Esophagus (tissue), 2 donors: Measurements from ENCODE around the gene C3AR1. TPM values are rescaled to one million over a fixed set of nuclear protein-coding genes. Genes with fewer than 3 reads are reported as not detected.
A peak's percentile ranks its signal among the peaks of the same experiment; 100 is the strongest.

ENCODE experiments used
- H3K27ac ChIP-seq, 2 donors: one replicate each; pipeline ENCODE4 v1.5.1; 2013; ENCODE audit warnings: low read depth in 2 of 2, mild to moderate bottlenecking in 2 of 2, inconsistent platforms in 1 of 2, low read length in 1 of 2, moderate library complexity in 1 of 2
- H3K27me3 ChIP-seq, 2 donors: one replicate each; pipeline ENCODE4 v1.6.1; 2013; ENCODE audit warnings: low read length in 2 of 2, control low read depth in 1 of 2, mild to moderate bottlenecking in 1 of 2; ENCODE audit not compliant: insufficient read depth in 2 of 2, control insufficient read depth in 1 of 2
- H3K36me3 ChIP-seq, 2 donors: one replicate each; pipeline ENCODE4 v1.6.1; 2013; ENCODE audit warnings: low read length in 1 of 2; ENCODE audit not compliant: control insufficient read depth in 2 of 2, insufficient read depth in 2 of 2
- H3K4me1 ChIP-seq, 2 donors: one replicate each; pipeline ENCODE4 v1.6.1; 2013; ENCODE audit warnings: low read length in 1 of 2; ENCODE audit not compliant: control insufficient read depth in 2 of 2, insufficient read depth in 2 of 2
- H3K4me3 ChIP-seq, 2 donors: one replicate each; pipeline ENCODE4 v1.5.1; 2013; ENCODE audit warnings: low read length in 2 of 2, mild to moderate bottlenecking in 2 of 2, low read depth in 1 of 2, moderate library complexity in 1 of 2
- H3K9me3 ChIP-seq, 2 donors: one replicate each; pipeline ENCODE4 v1.6.1; 2013; ENCODE audit warnings: mild to moderate bottlenecking in 2 of 2, low read depth in 1 of 2, low read length in 1 of 2, moderate library complexity in 1 of 2; ENCODE audit not compliant: control insufficient read depth in 2 of 2, insufficient read depth in 1 of 2
- WGBS, 2 donors: extraction: QIAGEN DNeasy Blood & Tissue Kit; methylation state at CpG; one replicate each; pipeline ENCODE4 v1.1.7; 2013; 5-methylcytosine and 5-hydroxymethylcytosine counted together
- polyA plus RNA-seq, 2 donors: library from polyadenylated mRNA; stranded (reverse); fragments of 200-250 nt; gene quantifications; one replicate each; pipeline ENCODE4 v1.2.3, GENCODE V29; 2013
- donor health status: healthy with polysubstance abuse.
- donor health status: Bipolar disorder and iron deficiency.

Gene C3AR1
- polyA plus RNA-seq, 2 donors, result 0.65 to 0.94 TPM

DNA sequence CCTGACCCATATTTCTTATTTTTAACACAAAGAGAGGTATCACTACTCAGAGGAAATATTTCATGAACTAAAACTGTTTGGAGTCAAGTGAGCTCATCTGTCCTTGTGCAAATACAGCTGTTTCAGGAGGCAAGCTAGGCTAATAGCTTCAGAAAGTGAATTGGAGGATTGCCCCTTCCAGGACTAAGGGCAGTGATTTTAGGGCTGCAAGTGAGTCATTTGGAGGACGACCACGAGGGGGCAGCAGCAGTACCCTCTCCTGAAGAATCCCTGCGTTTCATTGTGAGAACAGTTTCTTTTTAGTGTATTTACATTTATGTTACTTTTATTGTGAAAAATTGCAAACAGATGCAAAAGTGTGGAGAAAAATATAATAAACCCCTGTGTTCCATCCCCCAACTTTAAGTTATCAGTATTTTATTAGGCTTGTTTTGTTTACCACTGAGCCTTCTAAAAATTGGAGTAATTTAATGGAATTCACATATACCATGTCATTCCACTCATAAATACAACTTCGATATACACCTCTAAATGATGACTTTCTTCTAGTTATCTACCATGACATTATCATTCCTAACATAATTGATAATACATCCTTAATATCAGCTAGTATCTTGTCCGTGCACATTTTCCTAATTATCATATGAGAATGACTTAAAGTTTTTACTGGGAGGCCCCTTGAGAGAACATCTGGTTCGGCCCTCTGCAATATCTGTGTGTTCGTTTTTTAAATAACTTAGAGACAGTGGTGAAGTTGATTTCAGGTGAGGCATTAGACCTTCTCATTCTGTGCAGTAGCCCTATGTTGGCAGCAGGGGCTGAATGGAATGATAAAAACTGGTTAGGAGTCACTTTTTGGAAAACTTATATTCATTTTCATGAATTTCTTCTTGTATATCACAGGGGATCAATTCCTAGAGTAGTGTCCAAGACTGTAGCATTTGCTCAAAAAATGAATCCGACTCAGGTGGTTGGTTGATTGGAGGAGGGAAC lies 19.9 kb downstream of the C3AR1 start:
- no peak overlapping the region for H3K27ac ChIP-seq
- no peaks in the 10 kb centered on the region for H3K4me1 ChIP-seq
- no peaks in the 10 kb centered on the region for H3K9me3 ChIP-seq
- no peaks in the 10 kb centered on the region for H3K27me3 ChIP-seq
- 41 to 45% methylated on average over 8 of the region's 8 CpGs for WGBS, 2 donors
- peaks cover 20 to 41% of the 10 kb centered on the region in 2 donors for H3K36me3 ChIP-seq
- no peak overlapping the region for H3K4me3 ChIP-seq

GRCh38 chr12:8040791-8041190 lies 25.4 kb downstream of the C3AR1 start:
- Histone ChIP-seq H3K4me3 (no peak overlapping the region), H3K27ac (no peak overlapping the region), H3K36me3 (peaks cover 12 to 25% of the 10 kb centered on the region in 2 donors), H3K27me3 (no peaks in the 10 kb centered on the region), H3K4me1 (peaks cover 5 to 11% of the 10 kb centered on the region in 2 donors), H3K9me3 (no peaks in the 10 kb centered on the region)
- 87 to 91% methylated on average over 1 of the region's 1 CpG for WGBS, 2 donors

- Histone ChIP-seq H3K36me3 (peaks cover 9 to 14% of the 10 kb centered on the region in 2 donors), H3K4me1 (peaks cover 5 to 17% of the 10 kb centered on the region in 2 donors), H3K4me3 (no peak overlapping the region), H3K9me3 (no peaks in the 10 kb centered on the region), H3K27ac (peak overlapping the region; percentile 43 to 74), H3K27me3 (no peaks in the 10 kb centered on the region)
- 13% methylated on average over 13 of the region's 13 CpGs for WGBS, 2 donors
Measured at GRCh38 chr12:8038659-8039114, 27.5 kb downstream of the C3AR1 start.

- peak overlapping the region; percentile 43 to 74 for H3K27ac ChIP-seq
- H3K4me3 ChIP-seq, result no peak overlapping the region
- no peaks in the 10 kb centered on the region for H3K27me3 ChIP-seq
- no peaks in the 10 kb centered on the region for H3K9me3 ChIP-seq
- H3K4me1 ChIP-seq, result peaks cover 5 to 19% of the 10 kb centered on the region in 2 donors
- peaks cover 4 to 10% of the 10 kb centered on the region in 2 donors for H3K36me3 ChIP-seq
- 43 to 51% methylated on average over 6 of the region's 6 CpGs for WGBS, 2 donors
Measured at GRCh38 chr12:8037947-8038346, 28.2 kb downstream of the C3AR1 start.

GRCh38 chr12:8037046-8037663 lies 29.0 kb downstream of the C3AR1 start:
- Histone ChIP-seq H3K27ac (peak overlapping the region in 1 of 2 donors; percentile 29), H3K36me3 (peaks cover 0 to 7% of the 10 kb centered on the region in 2 donors), H3K4me1 (peaks cover 5 to 19% of the 10 kb centered on the region in 2 donors), H3K9me3 (no peaks in the 10 kb centered on the region), H3K27me3 (no peaks in the 10 kb centered on the region), H3K4me3 (no peak overlapping the region)
- WGBS, 2 donors, result 47 to 50% methylated on average over 6 of the region's 6 CpGs

- peaks cover 5 to 19% of the 10 kb centered on the region in 2 donors for H3K4me1 ChIP-seq
Measured at GRCh38 chr12:8036346-8036745, 29.8 kb downstream of the C3AR1 start.

GRCh38 chr12:8035440-8036010 lies 30.6 kb downstream of the C3AR1 start:
- H3K4me3 ChIP-seq, result no peak overlapping the region
- no peaks in the 10 kb centered on the region for H3K9me3 ChIP-seq
- no peaks in the 10 kb centered on the region for H3K27me3 ChIP-seq
- peak overlapping the region in 1 of 2 donors; percentile 9 for H3K27ac ChIP-seq
- peaks cover 5 to 19% of the 10 kb centered on the region in 2 donors for H3K4me1 ChIP-seq
- 52 to 66% methylated on average over 5 of the region's 5 CpGs for WGBS, 2 donors
- H3K36me3 ChIP-seq, result peaks cover 0 to under 1% of the 10 kb centered on the region in 2 donors

More at GRCh38 chr12:8036346-8036745, 29.8 kb downstream of the C3AR1 start:
- Histone ChIP-seq H3K36me3 (peaks cover 0 to 3% of the 10 kb centered on the region in 2 donors), H3K9me3 (no peaks in the 10 kb centered on the region), H3K27ac (peak overlapping the region in 1 of 2 donors; percentile 29), H3K27me3 (no peaks in the 10 kb centered on the region), H3K4me3 (no peak overlapping the region)
- 71 to 77% methylated on average over 8 of the region's 8 CpGs for WGBS, 2 donors

DNA sequence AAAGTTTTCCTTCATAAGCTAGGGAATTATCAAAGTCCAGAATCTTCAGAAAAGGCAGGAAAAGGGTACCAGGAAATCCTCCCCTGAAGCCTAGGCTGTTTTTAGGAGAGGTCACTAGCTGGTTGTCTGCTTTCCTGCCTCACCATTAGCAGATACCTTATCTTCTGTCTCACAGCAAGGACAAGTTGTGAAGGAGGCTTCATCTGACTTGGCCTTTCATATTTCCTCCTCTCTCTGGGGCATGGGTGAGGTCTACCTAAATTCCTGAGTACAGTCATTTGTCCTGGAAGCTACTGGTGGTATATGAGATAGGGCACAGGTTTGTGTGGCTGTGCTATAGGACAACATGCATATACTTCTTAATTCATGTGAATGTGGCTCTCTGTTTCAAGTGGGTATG lies 31.4 kb downstream of the C3AR1 start:
- H3K4me1 ChIP-seq, result peaks cover 5 to 19% of the 10 kb centered on the region in 2 donors

More for the DNA sequence above, 31.4 kb downstream of the C3AR1 start:
- Histone ChIP-seq H3K27me3 (no peaks in the 10 kb centered on the region), H3K36me3 (no peaks in the 10 kb centered on the region), H3K9me3 (no peaks in the 10 kb centered on the region), H3K4me3 (peak overlapping the region in 1 of 2 donors; percentile 93), H3K27ac (peak overlapping the region in 1 of 2 donors; percentile 9)
